Activated CD4-positive, alpha-beta T cell treated with anti-CD3 and anti-CD28 coated beads, Interleukin-2, amount 10 ng/mL, durations not matched to agents 7 days and 5 days (primary cell): ENCODE measurements around the gene ATXN1. TPM values are rescaled to one million over a fixed set of nuclear protein-coding genes. Genes with fewer than 3 reads are reported as not detected.
"Not testable (repeated sequence)": the region's sequence is repeated elsewhere in the genome, so short reads cannot be mapped to it uniquely, and the experiment has no call there.

Experiments used
- CTCF ChIA-PET: fragments of 350-600 bp; sonication (Branson Sonifier 250); formaldehyde crosslinking; loops from one replicate; lab custom pipeline; 2021; ENCODE audit warnings: antibody characterized with exemption; lab: Charles Lee
- POLR2A ChIA-PET: fragments of 350-600 bp; sonication (Branson Sonifier 250); formaldehyde crosslinking; loops from one replicate; lab custom pipeline; 2021; ENCODE audit warnings: antibody characterized with exemption; lab: Charles Lee
- DNase-seq: peaks from one replicate; pipeline ENCODE4 v3.0.0-alpha.2; 2020
- H3K27ac Mint-ChIP-seq: one replicate; pipeline ENCODE4 v1.8.0; 2021; ENCODE audit warnings: mild to moderate bottlenecking, moderate library complexity, mixed read lengths
- H3K27me3 Mint-ChIP-seq: one replicate; pipeline ENCODE4 v1.8.0; 2021; ENCODE audit warnings: mixed read lengths
- H3K36me3 Mint-ChIP-seq: one replicate; pipeline ENCODE4 v1.8.0; 2021; ENCODE audit warnings: low read depth, mixed read lengths
- H3K4me1 Mint-ChIP-seq: one replicate; pipeline ENCODE4 v1.8.0; 2021; ENCODE audit warnings: mixed read lengths
- H3K4me3 Mint-ChIP-seq: one replicate; pipeline ENCODE4 v1.8.0; 2021; ENCODE audit warnings: mild to moderate bottlenecking, moderate library complexity, mixed read lengths
- H3K9me3 Mint-ChIP-seq: one replicate; pipeline ENCODE4 v1.8.0; 2021; ENCODE audit warnings: mixed read lengths
- total RNA-seq, 2 experiments: library from RNA; stranded (reverse); gene quantifications; one replicate each; pipeline ENCODE4 v1.2.3, GENCODE V29; 2021

ATXN1 gene
- total RNA-seq, 2 experiments from 2014 or later, result 36.0 to 40.4 TPM

GRCh38 chr6:16399695-16400094 is 361.6 kb downstream of the ATXN1 start:
- no peaks in the 10 kb centered on the region for H3K27me3 Mint-ChIP-seq
- POLR2A ChIA-PET, result no interaction called here
- no peak for DNase-seq
- H3K27ac Mint-ChIP-seq, result no peak overlapping the region
- H3K9me3 Mint-ChIP-seq, result no peaks in the 10 kb centered on the region
- peaks cover 10% of the 10 kb centered on the region for H3K4me1 Mint-ChIP-seq
- peaks cover 5% of the 10 kb centered on the region for H3K36me3 Mint-ChIP-seq
- no peak overlapping the region for H3K4me3 Mint-ChIP-seq
- CTCF ChIA-PET, result interaction anchor here (1.1 kb wide), 2 partner anchors 9 to 15 kb away, joined by 3 read pairs; no protein-coding TSS in a partner anchor

- no peak overlapping the region for H3K27ac Mint-ChIP-seq
- no peak overlapping the region for H3K4me3 Mint-ChIP-seq
- no peaks in the 10 kb centered on the region for H3K27me3 Mint-ChIP-seq
- peaks cover 6% of the 10 kb centered on the region for H3K4me1 Mint-ChIP-seq
- peaks cover 5% of the 10 kb centered on the region for H3K36me3 Mint-ChIP-seq
- no peak for DNase-seq
- H3K9me3 Mint-ChIP-seq, result no peaks in the 10 kb centered on the region
- ChIA-PET POLR2A (no interaction called here), CTCF (no interaction called here)
Observed at GRCh38 chr6:16399158-16399557, 362.1 kb downstream of the ATXN1 start.

DNA sequence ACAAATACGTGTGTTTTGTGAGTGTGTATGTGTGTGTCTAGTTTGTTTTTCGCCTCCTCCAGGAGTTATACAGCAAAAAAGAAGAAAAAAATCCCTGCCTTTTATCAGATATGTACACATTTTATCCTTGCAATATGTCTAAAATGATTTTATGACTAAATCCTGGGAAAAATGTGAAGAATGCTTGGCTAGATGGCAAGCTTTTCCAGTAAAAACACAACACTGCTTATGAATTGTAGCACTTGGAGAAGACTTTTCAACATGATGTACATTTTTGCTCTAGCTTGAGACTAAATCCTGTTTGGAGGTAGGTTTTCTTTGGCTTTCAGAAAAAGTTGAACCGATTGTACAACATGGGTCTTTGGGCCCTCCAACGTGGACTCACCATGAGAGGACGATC is 362.7 kb downstream of the ATXN1 start:
- ChIA-PET POLR2A (no interaction called here), CTCF (no interaction called here)
- peaks cover 4% of the 10 kb centered on the region for H3K4me1 Mint-ChIP-seq

GRCh38 chr6:16397623-16398022 is 363.6 kb downstream of the ATXN1 start:
- H3K27me3 Mint-ChIP-seq, result no peaks in the 10 kb centered on the region
- no peak overlapping the region for H3K4me3 Mint-ChIP-seq
- H3K9me3 Mint-ChIP-seq, result no peaks in the 10 kb centered on the region
- no peak overlapping the region for H3K27ac Mint-ChIP-seq
- CTCF ChIA-PET, result interaction anchor here (1.6 to 1.8 kb wide), 2 partner anchors 18 to 27 kb away, joined by 4 to 5 read pairs; no protein-coding TSS in a partner anchor
- POLR2A ChIA-PET, result no interaction called here
- no peak for DNase-seq
- peaks cover 4% of the 10 kb centered on the region for H3K36me3 Mint-ChIP-seq
- H3K4me1 Mint-ChIP-seq, result peaks cover 4% of the 10 kb centered on the region

More for the DNA sequence above, 362.7 kb downstream of the ATXN1 start:
- Mint-ChIP-seq H3K27me3 (no peaks in the 10 kb centered on the region), H3K9me3 (no peaks in the 10 kb centered on the region), H3K27ac (no peak overlapping the region), H3K4me3 (no peak overlapping the region), H3K36me3 (peaks cover 2% of the 10 kb centered on the region)
- DNase-seq, result no peak

DNA sequence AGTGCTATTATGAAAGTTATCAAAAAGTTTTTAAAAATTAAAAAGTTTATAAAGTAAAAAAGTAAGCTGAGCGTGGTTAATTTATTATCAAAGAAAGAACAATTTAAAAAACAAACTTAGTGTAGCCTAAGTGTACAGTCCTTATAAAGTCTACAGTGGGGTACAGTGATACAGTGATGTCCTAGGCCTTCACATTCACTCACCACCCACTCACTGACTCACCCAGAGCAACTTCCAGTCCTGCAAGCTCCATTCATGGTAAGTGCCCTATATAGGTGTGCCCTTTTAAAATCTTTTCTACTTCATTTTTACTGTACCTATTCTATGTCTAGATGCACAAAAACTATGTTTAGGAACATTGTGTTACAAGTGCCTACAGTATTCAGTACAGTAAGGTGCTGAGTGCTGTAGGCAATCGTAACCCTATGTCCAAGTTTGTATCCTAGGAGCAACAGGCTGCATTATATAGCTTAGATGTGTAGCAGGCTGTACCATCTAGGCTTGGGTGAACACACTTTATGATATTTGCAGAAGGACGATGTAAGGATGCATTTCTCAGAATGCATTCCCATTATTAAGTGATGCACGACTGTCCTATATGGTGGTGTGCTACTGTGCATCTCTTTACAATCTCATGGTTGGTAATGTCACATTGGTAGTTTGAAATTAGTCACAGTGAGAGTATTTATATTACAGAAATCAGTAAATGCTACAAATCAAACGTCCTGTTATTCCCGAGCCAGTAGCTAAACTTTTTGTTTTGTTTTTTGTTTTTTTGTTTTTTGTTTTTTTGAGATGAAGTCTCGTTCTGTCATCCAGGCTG is 364.6 kb downstream of the ATXN1 start:
- DNase-seq, result no peak
- POLR2A ChIA-PET, result no interaction called here
- Mint-ChIP-seq H3K27me3 (no peaks in the 10 kb centered on the region), H3K4me3 (no peak overlapping the region), H3K9me3 (no peaks in the 10 kb centered on the region), H3K4me1 (peaks cover 4% of the 10 kb centered on the region), H3K27ac (no peak overlapping the region), H3K36me3 (peaks cover 4% of the 10 kb centered on the region)
- CTCF ChIA-PET, result interaction anchor here (0.8 to 1.8 kb wide), 3 partner anchors 19 to 30 kb away, joined by 3 to 5 read pairs (median 4); no protein-coding TSS in a partner anchor

DNA sequence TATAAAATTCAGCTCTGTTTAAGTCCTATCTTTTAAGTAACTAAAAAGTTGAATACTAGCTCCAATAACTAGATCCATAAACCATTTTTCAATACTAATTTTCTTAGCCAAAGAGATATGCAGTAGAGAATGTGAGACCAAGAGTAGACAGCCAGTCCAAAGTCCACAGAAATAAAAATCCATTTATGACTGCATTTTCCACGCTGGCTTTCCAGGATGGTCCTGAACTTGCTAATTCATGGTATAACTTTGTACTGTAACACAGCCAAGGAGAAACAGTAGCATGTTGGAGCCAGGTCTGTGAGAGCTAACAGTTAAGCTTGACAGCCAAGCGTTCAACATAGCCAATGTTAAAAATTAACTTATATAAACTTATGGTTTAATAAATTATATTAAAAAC is 366.6 kb downstream of the ATXN1 start:
- H3K27me3 Mint-ChIP-seq, result no peaks in the 10 kb centered on the region

DNA sequence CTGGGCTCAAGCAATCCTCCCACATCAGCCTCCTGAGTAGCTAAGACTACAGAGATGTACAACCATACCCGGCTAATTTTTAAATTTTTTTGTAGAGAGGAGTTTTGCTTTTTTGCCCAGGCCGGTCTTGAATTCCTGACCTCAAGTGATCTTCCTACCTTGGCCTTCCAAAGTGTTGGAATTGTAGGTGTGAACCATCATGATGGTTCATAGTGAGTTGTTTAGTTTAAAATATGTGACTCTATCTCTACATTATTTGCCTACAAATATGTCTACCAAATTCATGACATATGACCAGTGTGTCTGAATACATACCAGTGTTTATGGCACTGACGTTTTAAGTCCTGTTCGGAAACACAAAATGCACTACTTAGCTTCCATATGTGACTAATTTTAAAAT is 367.9 kb downstream of the ATXN1 start:
- CTCF ChIA-PET, result no interaction called here
- no peak for DNase-seq
- Mint-ChIP-seq H3K27ac (no peak overlapping the region), H3K27me3 (no peaks in the 10 kb centered on the region), H3K4me3 (no peak overlapping the region), H3K9me3 (no peaks in the 10 kb centered on the region), H3K36me3 (peaks cover 2% of the 10 kb centered on the region), H3K4me1 (peaks cover 4% of the 10 kb centered on the region)
- POLR2A ChIA-PET, result no interaction called here

More for the DNA sequence above, 366.6 kb downstream of the ATXN1 start:
- no peaks in the 10 kb centered on the region for H3K9me3 Mint-ChIP-seq
- H3K4me3 Mint-ChIP-seq, result no peak overlapping the region
- no peak overlapping the region for H3K27ac Mint-ChIP-seq
- ChIA-PET CTCF (no interaction called here), POLR2A (no interaction called here)
- peaks cover 2% of the 10 kb centered on the region for H3K36me3 Mint-ChIP-seq
- no peak for DNase-seq
- peaks cover 4% of the 10 kb centered on the region for H3K4me1 Mint-ChIP-seq

DNA sequence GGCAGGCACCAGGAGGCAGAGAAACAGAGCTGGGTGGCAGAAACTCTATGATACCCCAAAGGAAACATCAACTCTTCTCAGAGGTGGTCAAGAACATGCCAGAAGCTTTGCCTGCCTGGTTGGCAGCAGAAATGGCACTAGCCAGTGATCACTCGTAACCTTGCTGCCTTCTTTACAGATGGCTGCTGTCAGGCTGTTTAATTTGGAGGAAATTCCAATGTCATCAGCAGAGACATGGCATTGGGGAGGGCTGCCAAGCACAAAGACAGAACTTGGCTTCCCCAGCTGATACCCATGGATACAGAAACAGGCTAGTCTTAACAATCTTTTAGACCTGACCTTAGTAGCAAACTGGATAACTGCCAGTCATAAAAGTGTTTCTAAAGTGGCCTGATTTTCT is 369.2 kb downstream of the ATXN1 start:
- Mint-ChIP-seq H3K4me1 (peaks cover 4% of the 10 kb centered on the region), H3K27me3 (no peaks in the 10 kb centered on the region), H3K27ac (no peak overlapping the region), H3K36me3 (peaks cover 2% of the 10 kb centered on the region), H3K9me3 (no peaks in the 10 kb centered on the region), H3K4me3 (no peak overlapping the region)
- ChIA-PET POLR2A (no interaction called here), CTCF (no interaction called here)
- DNase-seq, result no peak

DNA sequence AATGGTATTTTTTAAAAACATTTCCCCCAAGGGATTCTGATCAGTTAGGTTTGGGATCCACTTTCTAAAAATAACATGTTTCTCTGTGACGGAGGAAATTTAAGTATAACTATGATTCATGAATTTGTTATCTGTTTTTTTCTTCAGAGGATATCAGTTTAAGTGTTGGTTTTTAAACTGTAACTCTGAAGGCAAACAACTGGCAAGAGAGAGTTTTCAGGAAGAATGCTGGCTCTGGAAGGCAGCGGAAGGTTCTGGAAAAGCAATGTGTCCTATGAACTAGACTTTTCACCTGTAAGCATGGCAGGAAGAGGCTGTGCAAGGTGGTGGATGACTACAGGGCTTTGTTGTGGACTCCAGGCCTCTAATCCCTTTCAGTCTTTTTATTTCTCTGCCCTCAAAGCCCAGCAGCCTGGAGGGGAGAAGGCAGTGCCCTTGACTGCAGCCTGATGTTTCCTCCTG is 369.8 kb downstream of the ATXN1 start:
- H3K9me3 Mint-ChIP-seq, result no peaks in the 10 kb centered on the region
- peaks cover 2% of the 10 kb centered on the region for H3K36me3 Mint-ChIP-seq
- DNase-seq, result no peak
- H3K4me3 Mint-ChIP-seq, result no peak overlapping the region
- H3K27me3 Mint-ChIP-seq, result no peaks in the 10 kb centered on the region
- CTCF ChIA-PET, result no interaction called here
- no peaks in the 10 kb centered on the region for H3K4me1 Mint-ChIP-seq
- POLR2A ChIA-PET, result no interaction called here
- no peak overlapping the region for H3K27ac Mint-ChIP-seq

DNA sequence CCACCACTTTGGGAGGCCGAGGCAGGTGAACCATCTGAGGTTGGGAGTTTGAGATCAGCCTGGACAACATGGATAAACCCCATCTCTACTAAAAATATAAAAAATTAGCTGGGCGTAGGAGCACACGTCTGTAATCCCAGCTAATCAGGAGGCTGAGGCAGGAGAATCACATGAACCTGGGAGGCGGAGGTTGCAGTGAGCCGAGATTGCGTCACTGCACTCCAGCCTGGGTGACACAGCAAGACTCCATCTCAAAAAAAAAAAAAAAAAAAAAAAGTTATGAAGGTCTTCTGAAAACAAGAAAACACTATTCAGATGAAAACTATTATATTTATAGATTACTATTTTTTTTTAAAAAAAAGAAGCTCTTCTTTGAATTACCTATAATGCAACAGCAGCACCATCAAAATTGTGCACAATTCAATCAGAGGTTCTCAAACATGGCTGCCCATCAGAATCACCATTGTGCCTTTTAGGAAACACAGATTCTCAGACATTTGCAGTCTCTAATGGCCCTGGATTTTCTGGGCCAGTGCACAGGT is 370.3 kb downstream of the ATXN1 start:
- H3K4me3 Mint-ChIP-seq, H3K36me3 Mint-ChIP-seq, H3K27ac Mint-ChIP-seq, H3K4me1 Mint-ChIP-seq, H3K27me3 Mint-ChIP-seq, H3K9me3 Mint-ChIP-seq, DNase-seq, POLR2A ChIA-PET: not testable (repeated sequence)
- CTCF ChIA-PET, result interaction anchor here (1.2 kb wide), 1 partner anchor 9 kb away, joined by 3 read pairs; no protein-coding TSS in a partner anchor

DNA sequence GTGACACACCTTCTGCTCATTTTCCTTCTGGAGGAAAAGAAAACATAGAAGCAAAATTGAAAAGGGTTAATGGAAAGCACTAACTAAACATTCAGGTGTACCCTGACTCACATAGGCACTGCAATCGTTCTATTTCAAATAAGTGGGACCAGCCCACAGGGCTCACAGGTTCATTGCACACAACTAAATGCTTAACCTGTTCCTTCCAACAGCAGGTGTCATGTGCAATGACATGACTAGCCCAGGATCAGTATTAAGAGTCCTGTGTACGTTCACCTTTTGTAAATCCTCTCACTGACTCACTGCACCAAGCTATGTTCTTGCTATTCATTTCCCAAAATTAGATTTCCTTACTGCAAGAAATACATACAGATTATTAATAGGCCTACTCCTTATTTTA is 371.6 kb downstream of the ATXN1 start:
- H3K4me1 Mint-ChIP-seq, result no peaks in the 10 kb centered on the region
- H3K9me3 Mint-ChIP-seq, result no peaks in the 10 kb centered on the region
- H3K27ac Mint-ChIP-seq, result no peak overlapping the region
- POLR2A ChIA-PET, result no interaction called here
- DNase-seq, result no peak
- H3K4me3 Mint-ChIP-seq, result no peak overlapping the region
- no peaks in the 10 kb centered on the region for H3K27me3 Mint-ChIP-seq
- CTCF ChIA-PET, result interaction anchor here (1.1 to 1.2 kb wide), 2 partner anchors 10 to 58 kb away, joined by 3 read pairs; no protein-coding TSS in a partner anchor
- H3K36me3 Mint-ChIP-seq, result peaks cover 2% of the 10 kb centered on the region

GRCh38 chr6:16388488-16388887 is 372.8 kb downstream of the ATXN1 start:
- Mint-ChIP-seq H3K27me3 (no peaks in the 10 kb centered on the region), H3K9me3 (no peaks in the 10 kb centered on the region), H3K27ac (no peak overlapping the region), H3K4me3 (no peak overlapping the region), H3K4me1 (no peaks in the 10 kb centered on the region), H3K36me3 (peaks cover 2% of the 10 kb centered on the region)
- DNase-seq, result no peak
- ChIA-PET POLR2A (interaction anchor here (0.7 kb wide), 1 partner anchor 41 kb away, joined by 4 read pairs; no protein-coding TSS in a partner anchor), CTCF (no interaction called here)

DNA sequence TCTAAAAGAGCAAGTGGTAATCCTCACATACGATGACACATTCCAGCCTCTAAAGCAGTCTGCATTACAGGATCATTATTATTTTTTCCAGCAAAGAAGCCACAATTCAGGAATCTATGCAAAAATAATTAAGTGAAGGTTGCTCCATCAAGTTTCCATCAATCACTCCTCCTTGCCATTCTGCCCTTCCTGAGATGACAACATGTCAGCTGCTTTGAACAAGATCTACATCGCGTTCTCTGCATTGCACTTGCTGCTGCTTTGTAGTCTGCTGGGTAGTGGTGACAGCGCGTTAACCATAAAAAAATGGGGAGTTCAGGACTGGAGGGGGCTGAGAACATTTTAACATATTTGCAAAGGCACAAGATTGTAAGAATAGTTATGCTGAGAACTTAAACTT is 375.2 kb downstream of the ATXN1 start:
- no peak for DNase-seq
- Mint-ChIP-seq H3K36me3 (no peaks in the 10 kb centered on the region), H3K4me3 (no peak overlapping the region), H3K9me3 (no peaks in the 10 kb centered on the region), H3K27ac (no peak overlapping the region), H3K4me1 (no peaks in the 10 kb centered on the region), H3K27me3 (no peaks in the 10 kb centered on the region)
- CTCF ChIA-PET, result interaction anchor here (1.1 kb wide), 1 partner anchor 10 kb away, joined by 3 read pairs; no protein-coding TSS in a partner anchor
- POLR2A ChIA-PET, result no interaction called here
